22Rv1 (cell line): ENCODE results near the gene VAMP7.

ENCODE experiments used
- CTCF ChIP-seq: fragments of 450-650 bp; IDR thresholded peaks from 2 replicates; pipeline ENCODE4 v1.5.1; 2017; ENCODE audit warnings: mild to moderate bottlenecking
- ZFX ChIP-seq: fragments of 450-650 bp; IDR thresholded peaks from 2 replicates; pipeline ENCODE4 v1.6.1; 2017; ENCODE audit warnings: antibody characterized with exemption, borderline replicate concordance

GRCh38 chrX:155923200-155923599 lies 42.1 kb downstream of the VAMP7 start:
- TF ChIP-seq CTCF (no peak), ZFX (no peak)
